ENCODE data around the gene PLPP7. TPM values are rescaled to one million over a fixed set of nuclear protein-coding genes. Genes with fewer than 3 reads are reported as not detected.

Gene PLPP7
- total and polyA plus RNA-seq, 4 donors = 0.18 to 0.59 (median 0.51) TPM; not detected in 1

DNA sequence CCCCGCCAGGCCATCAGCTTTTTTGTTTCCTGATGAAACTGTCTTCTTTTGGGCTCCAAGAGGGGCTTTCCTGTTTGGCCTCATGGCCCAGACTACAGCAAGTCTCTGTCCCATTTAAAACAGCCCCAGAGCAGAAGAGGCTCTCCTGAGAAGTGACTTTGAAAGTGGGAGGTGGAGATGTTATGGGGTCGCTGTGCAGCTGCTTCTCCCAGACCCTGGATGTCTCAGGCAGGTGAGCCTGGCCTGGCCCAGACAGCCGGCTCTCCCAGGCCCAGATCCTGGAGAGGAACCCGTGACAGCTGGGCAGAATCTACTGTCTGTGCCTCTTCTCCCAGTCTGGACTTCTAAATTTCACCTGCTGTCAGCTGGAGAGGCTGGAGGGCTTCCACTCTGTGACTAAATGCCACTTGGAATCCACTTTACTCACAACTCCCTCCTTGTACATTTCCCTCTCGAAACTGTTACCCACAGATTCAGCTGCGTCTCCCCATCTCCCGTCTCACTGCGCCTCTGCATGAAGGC is 33.8 kb upstream of the PLPP7 start:
- Histone ChIP-seq H3K4me1 (ENCODE audit: control insufficient read depth in 4 of 4, insufficient read depth in 4 of 4, low read length in 3 of 4) (peaks cover 0 to 7% (median 2%) of the 10 kb centered on the region in 4 donors), H3K9me3 (ENCODE audit: control insufficient read depth in 4 of 4, low read length in 3 of 4) (no peaks in the 10 kb centered on the region), H3K4me3 (ENCODE audit: low read depth in 1 of 3, low read length in 3 of 3) (no peak overlapping the region), H3K27me3 (ENCODE audit: control insufficient read depth in 4 of 4, insufficient read depth in 4 of 4, low read length in 3 of 4) (no peaks in the 10 kb centered on the region), H3K27ac (ENCODE audit: low read depth in 1 of 2, low read length in 2 of 2) (peak overlapping the region; percentile 70 to 71), H3K9ac (ENCODE audit: low read depth in 1 of 2, low read length in 2 of 2) (peak overlapping the region in 1 of 2 donors; percentile 42), H3K36me3 (ENCODE audit: control insufficient read depth in 4 of 4, insufficient read depth in 3 of 4, low read depth in 1 of 4, low read length in 3 of 4) (peaks cover 0 to 2% (median 0%) of the 10 kb centered on the region in 4 donors)
- TF ChIP-seq HNF4A (conservative IDR thresholded peaks at IDR 0.05) (no peak), FOXA1 (IDR thresholded peaks at IDR 0.05) (no peak), JUND (IDR thresholded peaks at IDR 0.05) (no peak), HNF4G (IDR thresholded peaks at IDR 0.05) (no peak), YY1 (IDR thresholded peaks at IDR 0.05) (no peak), RAD21 (IDR thresholded peaks at IDR 0.05) (no peak), SP1 (IDR thresholded peaks at IDR 0.05) (no peak), GABPA (IDR thresholded peaks at IDR 0.05 in 1 of 2, conservative IDR thresholded peaks at IDR 0.05 in 1 of 2) (no peak), NR2F2 (IDR thresholded peaks at IDR 0.05) (no peak), EGR1 (IDR thresholded peaks at IDR 0.05; ENCODE audit: low read depth in 2 of 2) (no peak), RXRA (IDR thresholded peaks at IDR 0.05) (no peak), FOXA2 (IDR thresholded peaks at IDR 0.05) (no peak), TAF1 (conservative IDR thresholded peaks at IDR 0.05) (no peak)
- TF ChIP-seq, protein P1, sequence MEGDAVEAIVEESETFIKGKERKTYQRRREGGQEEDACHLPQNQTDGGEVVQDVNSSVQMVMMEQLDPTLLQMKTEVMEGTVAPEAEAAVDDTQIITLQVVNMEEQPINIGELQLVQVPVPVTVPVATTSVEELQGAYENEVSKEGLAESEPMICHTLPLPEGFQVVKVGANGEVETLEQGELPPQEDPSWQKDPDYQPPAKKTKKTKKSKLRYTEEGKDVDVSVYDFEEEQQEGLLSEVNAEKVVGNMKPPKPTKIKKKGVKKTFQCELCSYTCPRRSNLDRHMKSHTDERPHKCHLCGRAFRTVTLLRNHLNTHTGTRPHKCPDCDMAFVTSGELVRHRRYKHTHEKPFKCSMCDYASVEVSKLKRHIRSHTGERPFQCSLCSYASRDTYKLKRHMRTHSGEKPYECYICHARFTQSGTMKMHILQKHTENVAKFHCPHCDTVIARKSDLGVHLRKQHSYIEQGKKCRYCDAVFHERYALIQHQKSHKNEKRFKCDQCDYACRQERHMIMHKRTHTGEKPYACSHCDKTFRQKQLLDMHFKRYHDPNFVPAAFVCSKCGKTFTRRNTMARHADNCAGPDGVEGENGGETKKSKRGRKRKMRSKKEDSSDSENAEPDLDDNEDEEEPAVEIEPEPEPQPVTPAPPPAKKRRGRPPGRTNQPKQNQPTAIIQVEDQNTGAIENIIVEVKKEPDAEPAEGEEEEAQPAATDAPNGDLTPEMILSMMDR (IDR thresholded peaks at IDR 0.05; ENCODE audit: low read depth, low read length, missing input control) = no peak
- TF ChIP-seq, protein P2, sequence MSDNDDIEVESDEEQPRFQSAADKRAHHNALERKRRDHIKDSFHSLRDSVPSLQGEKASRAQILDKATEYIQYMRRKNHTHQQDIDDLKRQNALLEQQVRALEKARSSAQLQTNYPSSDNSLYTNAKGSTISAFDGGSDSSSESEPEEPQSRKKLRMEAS (IDR thresholded peaks at IDR 0.05) = no peak
- TF ChIP-seq, protein P3, sequence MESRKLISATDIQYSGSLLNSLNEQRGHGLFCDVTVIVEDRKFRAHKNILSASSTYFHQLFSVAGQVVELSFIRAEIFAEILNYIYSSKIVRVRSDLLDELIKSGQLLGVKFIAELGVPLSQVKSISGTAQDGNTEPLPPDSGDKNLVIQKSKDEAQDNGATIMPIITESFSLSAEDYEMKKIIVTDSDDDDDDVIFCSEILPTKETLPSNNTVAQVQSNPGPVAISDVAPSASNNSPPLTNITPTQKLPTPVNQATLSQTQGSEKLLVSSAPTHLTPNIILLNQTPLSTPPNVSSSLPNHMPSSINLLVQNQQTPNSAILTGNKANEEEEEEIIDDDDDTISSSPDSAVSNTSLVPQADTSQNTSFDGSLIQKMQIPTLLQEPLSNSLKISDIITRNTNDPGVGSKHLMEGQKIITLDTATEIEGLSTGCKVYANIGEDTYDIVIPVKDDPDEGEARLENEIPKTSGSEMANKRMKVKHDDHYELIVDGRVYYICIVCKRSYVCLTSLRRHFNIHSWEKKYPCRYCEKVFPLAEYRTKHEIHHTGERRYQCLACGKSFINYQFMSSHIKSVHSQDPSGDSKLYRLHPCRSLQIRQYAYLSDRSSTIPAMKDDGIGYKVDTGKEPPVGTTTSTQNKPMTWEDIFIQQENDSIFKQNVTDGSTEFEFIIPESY (IDR thresholded peaks at IDR 0.05) = no peak
- TF ChIP-seq, protein P4, sequence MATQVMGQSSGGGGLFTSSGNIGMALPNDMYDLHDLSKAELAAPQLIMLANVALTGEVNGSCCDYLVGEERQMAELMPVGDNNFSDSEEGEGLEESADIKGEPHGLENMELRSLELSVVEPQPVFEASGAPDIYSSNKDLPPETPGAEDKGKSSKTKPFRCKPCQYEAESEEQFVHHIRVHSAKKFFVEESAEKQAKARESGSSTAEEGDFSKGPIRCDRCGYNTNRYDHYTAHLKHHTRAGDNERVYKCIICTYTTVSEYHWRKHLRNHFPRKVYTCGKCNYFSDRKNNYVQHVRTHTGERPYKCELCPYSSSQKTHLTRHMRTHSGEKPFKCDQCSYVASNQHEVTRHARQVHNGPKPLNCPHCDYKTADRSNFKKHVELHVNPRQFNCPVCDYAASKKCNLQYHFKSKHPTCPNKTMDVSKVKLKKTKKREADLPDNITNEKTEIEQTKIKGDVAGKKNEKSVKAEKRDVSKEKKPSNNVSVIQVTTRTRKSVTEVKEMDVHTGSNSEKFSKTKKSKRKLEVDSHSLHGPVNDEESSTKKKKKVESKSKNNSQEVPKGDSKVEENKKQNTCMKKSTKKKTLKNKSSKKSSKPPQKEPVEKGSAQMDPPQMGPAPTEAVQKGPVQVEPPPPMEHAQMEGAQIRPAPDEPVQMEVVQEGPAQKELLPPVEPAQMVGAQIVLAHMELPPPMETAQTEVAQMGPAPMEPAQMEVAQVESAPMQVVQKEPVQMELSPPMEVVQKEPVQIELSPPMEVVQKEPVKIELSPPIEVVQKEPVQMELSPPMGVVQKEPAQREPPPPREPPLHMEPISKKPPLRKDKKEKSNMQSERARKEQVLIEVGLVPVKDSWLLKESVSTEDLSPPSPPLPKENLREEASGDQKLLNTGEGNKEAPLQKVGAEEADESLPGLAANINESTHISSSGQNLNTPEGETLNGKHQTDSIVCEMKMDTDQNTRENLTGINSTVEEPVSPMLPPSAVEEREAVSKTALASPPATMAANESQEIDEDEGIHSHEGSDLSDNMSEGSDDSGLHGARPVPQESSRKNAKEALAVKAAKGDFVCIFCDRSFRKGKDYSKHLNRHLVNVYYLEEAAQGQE (IDR thresholded peaks at IDR 0.05) = no peak
- TF ChIP-seq, protein P5, sequence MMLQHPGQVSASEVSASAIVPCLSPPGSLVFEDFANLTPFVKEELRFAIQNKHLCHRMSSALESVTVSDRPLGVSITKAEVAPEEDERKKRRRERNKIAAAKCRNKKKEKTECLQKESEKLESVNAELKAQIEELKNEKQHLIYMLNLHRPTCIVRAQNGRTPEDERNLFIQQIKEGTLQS (IDR thresholded peaks at IDR 0.05) = no peak
- DNase-seq (ENCODE audit: low spot score) = no peak
- 73% methylated on average over 8 of the region's 8 CpGs for WGBS

Measured in liver (tissue), 9 donors.